Activated CD4-positive, alpha-beta T cell treated with anti-CD3 and anti-CD28 coated beads, Interleukin-2, amount 50 U/mL, for 24 hours (primary cell): Measurements from ENCODE around the gene DLX3.
A peak's percentile ranks its signal among the peaks of the same experiment; 100 is the strongest.
"Not testable (repeated sequence)": the region's sequence is repeated elsewhere in the genome, so short reads cannot be mapped to it uniquely, and the experiment has no call there.

Experiments used
- DNase-seq, 2 donors: peaks; one replicate each; pipeline ENCODE4 v3.0.0-alpha.2; 2020; ENCODE audit warnings: low read depth in 1 of 2, low spot score in 1 of 2

The DLX3 gene

DNA sequence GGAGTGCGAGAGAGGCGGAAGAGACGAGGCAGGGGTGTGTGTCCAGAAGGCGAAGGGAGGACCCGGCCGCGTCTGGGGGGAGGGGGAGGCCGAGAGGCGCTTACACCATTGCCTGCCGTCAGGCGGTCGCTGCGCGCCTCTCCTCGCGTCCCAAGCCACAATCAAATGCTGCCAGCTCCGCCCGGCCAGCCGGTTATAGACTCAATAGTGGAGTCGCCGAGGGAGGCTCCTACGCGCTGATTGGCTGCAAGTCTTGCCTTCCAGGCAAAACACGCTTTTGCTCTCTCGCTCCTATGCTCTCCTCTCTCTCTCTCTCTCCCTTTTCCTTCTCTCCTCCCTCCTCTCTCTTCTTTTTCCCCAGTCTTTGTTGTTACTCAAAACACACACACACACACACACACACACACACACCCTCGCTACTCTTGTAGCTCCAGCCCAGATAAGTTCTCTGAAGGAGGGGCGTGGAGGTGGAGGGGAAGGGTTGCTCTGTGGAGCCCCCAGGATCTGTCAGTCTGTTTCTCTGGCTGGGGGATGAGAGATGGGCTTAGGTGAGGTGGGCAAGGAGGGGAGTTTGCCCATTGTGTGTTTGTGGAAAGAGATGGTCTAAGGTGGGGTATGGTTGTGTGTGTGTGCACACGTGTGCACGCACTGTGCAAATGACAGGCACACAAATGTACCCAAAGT is at the start of gene DLX3:
Gene DLX3, minus strand, starts transcription at position 170 of the 684 bp plus-strand sequence. CDS start 226 bp downstream, outside the sequence.
- DNase-seq: no peak

DNA sequence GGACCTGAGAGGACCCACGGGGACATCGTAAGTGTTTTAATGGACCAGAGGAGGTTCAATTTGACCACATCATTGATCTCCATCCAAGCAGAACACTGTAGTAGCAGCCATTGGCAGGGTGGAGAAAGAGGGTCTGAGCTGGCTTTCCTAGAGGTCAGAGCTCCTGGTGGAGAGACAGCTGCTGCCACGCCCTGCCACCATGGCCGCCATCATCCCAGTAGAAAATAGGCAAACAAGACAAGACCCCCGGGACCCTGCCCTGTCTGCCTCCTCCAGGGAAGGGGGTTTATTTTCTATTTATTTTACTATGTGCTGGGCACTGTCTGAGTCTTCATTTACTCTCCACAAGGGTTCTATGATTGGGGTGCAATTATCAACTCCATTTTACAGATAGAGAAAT is 49.5 kb upstream of the DLX3 start:
- no peak for DNase-seq

DNA sequence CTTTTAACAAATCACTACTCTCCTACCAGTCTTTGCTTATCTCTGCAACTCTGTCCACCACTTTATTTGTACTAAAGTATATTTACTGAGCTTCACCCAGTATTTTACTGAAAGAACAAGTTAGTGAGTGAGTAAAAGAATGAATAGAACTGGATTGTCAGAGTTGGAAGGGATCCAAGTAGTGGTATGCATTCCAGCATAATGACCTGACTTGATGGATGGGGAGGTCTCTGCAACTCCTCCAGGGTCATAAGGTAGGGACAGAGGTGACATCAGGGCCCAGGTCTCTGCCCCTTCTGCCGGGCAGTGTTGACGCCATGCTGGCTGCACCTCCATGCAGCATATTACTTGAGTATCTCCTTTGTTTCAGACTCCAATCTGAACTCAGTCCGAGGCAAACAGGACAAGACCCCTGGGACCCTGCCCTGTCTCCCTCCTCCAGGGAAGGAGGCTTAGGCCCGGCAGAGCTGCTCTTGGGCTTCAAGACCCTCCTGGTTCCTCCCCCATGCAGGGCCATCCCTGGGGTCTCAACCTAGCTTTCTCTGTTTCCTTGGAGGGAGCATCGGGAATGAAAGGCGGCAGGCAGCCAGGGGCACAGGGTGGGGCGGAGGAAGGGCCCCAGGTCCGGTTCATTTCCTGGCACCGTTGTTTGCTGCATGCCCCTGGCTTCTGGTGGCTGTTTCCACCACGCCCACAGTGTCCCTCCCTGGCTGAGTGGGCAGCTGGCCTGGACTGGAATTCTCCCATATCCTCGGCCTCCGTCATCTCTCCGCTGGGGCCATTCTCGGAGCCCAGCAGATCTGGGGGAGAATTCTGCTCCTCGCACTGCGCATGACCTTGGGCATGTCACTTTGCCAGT is 48.5 kb upstream of the DLX3 start:
- DNase-seq: no peak

DNA sequence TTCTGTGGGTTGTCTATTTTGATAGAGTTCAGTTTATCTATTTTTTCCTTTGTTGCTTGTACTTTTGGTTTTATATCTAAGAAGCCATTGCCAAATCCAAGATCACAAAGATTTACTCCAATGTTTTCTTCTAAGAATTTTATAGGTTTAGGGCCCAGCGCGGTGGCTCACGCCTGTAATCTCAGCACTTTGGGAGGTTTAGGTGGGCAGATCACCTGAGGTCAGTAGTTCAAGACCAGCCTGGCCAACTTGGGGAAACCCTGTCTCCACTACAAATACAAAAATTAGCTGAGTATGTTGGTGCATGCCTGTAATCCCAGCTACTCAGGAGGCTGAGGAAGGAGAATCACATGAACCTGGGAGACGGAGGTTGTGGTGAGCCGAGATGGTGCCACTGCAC is 47.2 kb upstream of the DLX3 start:
- DNase-seq: no peak

DNA sequence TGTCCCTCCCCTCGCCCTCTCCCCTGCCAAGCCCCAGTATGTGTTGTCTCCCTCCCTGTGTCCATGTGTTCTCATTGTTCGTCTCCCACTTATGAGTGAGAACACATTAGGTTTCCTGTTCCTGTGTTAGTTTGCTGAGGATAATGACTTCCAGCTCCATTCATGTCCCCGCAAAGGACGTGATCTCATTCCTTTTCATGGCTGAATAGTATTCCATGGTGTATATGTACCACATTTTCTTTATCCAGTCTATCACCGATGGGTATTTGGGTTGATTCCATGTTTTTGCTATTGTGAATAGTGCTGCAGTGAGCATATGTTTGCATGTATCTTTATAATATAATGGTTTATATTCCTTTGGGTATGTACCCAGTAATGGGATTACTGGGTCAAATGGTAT is 45.5 kb upstream of the DLX3 start:
- not testable (repeated sequence) for DNase-seq

DNA sequence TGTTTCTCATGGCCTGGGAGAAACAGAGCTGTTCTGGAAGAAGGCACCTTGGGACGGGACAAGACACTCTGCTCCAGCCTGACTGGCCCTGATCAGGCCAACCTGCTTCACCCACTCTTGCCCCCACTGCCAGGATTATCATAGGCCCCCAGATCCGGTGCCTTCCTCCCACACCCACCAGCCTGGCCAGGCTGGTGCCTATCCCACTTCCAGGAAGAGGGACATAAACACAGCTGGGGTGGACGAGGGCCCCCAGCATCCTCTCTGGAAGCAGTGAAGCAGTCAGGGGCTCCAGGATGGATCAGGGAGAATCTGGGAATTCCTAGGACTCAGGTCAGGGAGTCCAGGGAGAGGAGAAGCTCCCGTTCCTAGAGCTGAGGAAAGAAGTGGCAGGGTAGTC is 44.0 kb upstream of the DLX3 start:
- no peak for DNase-seq

DNA sequence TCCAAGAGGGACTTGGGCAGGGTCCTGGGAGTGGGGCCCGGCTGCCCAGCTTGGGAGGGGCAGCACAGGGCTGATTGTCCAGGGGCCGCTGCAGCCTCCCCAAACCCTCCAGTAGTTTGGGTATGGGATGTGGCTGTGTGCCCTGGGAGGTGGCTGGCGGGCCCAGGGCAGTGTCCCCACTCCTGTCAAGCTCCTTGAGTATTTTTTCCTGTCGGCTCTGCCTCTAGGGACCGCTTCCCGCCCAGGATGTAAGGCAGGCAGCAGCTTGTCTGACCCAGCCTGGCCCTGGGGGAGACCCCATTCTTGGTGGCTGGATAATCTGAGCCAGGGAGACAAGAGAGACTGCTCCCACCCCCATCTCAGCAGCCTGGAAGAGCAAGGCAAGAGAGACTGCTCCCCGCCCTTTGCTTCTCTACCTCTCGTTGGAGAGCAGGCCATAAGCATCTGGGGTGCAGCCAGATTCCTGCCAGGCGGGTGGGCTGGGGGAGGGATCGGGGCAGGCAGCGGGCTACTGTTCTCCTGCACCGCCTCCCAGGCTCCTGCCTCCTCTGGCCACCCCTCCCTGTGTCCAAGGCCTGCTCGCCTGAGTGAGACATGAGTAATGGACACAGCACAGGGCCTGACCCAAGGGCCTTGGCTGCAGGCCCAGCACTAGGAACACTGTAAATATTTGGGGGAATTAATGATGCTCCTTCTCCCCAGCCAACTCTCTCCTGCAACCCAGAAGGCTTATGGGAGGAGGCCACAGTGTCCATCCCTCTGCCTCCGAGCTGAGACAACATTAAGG is 42.5 kb upstream of the DLX3 start:
- no peak for DNase-seq

DNA sequence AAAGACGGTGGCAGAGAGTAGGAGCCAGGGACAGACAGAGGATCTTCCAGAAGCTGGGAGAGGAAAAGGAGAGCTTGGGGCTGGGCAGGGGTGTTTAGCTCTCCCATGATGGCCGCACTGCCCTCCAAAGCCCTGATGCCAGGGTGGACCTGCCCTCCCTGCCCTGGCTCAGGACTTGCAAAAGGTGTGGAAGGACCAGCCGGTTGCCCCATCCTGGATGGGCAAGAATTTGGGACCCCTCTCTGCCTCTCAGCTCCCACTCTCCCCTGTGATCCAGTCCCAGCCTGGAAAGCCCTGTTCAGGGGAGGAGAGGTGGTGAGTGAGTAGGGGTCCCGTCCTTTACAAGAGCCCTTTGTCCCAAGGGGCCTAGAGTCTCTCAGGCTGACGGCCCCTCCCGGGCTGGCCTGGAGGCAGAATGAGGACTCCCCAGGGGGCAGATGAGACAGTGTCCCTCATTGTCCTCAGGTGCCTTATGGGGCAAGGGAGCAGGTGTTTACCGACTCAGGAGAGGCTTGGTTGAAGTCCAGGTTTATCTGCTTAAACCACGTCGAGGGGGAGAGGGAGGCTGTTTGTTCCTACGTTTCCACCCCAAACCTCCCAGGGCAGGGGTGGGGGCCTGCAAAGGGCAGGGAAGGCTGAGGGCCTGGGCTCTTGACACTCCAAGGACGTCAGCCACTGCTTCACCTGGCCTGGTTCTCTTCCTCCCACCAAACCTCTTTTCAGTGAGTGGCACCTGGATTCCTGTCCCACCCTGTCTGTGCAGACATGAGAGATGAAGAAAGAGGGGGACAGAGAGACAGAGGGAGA is 41.6 kb upstream of the DLX3 start:
- no peak for DNase-seq

DNA sequence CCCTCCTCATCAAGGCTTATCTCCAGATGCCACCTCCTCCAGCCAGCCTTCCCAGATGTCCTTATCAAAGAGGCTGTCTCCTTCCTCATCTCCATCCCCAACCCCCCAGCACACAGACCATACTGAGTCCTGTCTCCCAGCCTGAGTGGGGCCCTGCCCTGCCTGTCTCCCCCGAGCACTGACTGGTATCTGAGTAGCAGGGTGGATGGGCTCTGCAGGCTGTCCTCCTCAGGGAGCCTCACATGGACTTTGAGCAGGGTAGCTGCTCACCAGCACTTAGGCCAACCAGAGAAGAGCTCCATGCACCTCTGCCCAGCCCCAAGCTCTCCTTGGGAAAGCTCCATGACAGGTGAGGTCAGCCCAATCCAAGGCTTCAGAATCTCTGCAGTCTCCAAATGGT is 40.9 kb upstream of the DLX3 start:
- DNase-seq: no peak

DNA sequence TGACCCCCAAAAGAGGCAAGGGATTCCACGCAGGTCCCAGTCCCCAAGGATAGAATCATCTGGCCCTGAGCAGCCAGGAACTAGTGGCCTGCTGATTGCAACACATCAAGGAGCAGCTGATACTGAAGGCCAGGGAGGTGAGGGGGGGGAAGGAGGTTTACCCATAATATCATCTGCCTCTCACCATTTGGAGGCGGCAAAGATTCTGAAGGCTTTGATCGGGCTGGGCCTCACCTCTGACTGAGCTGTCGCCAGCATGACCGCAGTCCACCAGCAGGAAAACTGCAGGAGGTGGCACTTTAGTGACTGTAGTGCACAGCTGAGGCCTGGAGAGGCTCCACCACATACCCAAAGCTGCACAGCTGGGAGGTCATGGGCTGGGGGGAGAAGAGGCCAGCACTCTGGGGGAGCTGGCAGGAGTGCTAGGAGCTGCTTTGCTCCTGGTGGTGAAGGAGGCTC is 40.4 kb upstream of the DLX3 start:
- DNase-seq: no peak

DNA sequence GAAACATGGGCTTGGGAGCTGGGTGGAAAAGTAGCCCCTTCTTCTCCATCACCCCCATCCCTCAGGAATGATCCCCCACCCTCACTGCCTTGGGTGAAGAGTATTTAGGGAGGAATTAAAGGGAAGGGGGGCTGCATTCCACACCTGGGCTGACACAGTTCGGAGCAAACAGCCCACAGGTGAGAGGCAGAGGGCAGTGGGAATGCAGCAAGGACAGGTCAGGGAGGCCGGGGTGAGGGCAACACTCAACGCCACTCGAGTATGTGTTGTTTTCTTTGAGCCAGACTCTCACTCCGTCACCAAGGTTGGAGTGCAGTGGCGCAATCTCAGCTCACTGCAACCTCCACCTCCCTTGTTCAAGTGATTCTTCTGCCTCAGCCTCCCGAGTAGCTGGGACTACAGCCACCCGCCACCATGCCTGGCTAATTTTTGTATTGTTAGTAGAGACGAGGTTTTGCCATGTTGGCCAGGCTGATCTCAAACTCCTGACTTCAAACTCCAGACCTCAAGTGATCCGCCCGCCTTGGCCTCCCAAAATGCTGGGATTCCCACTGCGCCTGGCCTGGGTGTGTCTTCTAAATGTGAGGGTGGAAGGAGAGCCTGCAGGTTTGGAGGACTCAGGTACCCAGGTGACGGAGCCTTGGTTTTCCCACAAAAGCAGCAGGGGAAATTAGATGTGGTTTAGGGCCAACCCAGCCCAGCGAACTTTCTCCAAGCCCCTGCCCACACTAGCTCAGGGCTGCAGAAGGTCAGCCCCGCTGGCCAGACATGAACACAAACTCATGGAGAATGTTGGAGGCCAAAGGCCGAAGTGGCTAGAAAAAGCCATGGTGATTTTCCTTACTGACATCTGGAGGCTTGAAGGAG is 39.7 kb upstream of the DLX3 start:
- no peak for DNase-seq

DNA sequence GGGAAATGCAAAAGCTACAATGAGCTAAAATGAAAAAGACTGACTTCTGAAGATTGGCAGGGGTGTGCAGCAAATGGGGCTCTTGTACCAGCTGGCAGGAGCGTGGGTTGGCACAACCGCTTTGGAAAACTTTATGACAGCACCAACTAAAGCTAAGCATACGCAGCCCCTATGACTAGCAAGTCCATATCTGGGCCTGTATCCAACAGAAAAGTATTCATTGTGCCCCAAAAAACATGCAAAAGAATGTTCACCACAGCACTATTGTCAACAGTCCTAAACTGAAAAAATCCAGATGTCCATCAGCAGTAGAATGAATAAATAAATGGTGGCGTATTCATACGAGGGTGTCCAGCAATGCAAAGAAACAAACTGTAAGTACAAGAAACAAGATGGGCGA is 38.3 kb upstream of the DLX3 start:
- DNase-seq: no peak

DNA sequence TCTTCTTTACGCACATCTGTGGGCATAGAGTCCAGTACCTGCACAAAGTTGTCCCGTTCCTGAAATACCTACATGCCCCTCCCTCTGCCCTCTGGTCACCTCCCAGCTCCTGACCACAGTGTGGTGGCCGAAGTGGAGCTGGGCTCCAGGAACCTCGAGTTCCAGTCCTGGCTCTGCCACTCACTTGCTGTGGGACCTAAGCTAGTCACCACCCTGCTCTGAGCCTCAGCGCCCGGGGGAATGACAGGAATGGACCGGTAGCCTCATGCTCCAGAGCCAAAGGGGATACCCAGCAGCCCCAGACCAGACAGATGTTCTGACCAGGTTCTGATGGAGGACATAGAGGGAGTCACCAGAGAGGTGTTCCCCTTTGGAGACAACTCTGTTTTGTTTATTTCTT is 34.2 kb upstream of the DLX3 start:
- no peak for DNase-seq

DNA sequence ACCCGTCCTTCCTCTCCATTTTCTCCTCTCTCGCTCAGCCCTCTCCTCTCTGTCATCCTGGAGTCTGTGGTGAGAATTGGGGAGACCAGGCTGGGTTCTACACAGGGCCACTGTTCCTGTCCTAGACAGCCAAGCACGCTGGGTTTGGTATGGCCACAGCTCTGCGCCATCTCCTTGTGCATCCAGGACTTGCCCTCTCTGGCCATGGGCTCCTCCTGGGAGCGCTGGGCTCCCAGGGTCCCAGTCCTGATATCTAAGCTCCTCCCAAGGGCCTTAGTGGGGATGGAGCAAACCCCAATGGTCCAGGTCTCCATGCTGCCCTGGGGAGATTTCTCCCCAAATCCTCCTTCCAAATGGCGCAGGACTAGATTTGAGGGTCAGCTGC is 33.7 kb upstream of the DLX3 start:
- DNase-seq: no peak

DNA sequence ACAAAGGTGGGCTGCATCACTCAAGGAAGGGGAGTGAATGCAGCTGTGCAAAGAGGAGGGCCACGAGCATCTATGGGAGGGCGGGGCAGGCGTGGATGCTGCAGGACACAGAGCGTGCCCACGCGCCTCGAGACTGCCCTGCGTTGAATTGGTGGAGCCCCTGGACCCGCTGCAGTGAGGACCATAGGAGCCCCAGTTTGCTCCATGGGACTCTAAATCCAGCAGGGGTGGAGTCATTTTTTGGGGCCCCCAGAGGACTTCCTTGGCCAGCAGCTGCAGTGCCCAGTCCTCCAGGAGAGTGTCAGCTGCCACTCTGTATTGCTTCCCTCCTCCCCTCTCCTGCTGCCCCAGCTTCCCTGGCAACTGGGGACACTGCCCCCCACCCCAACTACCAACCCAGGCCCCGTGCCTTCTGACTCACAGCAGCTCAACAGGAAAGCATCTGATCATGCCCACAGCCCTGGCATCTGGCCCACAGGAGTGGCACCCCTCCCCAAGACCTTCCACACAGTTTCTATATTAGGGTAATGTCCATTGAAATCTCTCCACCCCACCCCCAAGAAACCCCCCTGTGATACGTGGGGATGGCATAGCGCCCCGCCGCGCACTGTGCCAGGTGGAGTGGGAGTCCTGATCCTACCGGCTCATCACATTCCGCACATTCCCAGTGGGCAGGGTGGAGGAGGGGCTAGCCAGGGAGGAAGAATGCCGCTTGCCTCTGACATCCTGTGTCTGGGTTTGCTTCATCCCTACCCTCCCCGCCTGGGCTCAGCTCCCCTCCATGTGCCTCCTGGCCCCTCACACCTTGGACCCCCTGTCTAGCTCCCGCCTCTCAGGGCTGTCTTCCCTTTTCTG is 33.1 kb upstream of the DLX3 start:
- no peak for DNase-seq

DNA sequence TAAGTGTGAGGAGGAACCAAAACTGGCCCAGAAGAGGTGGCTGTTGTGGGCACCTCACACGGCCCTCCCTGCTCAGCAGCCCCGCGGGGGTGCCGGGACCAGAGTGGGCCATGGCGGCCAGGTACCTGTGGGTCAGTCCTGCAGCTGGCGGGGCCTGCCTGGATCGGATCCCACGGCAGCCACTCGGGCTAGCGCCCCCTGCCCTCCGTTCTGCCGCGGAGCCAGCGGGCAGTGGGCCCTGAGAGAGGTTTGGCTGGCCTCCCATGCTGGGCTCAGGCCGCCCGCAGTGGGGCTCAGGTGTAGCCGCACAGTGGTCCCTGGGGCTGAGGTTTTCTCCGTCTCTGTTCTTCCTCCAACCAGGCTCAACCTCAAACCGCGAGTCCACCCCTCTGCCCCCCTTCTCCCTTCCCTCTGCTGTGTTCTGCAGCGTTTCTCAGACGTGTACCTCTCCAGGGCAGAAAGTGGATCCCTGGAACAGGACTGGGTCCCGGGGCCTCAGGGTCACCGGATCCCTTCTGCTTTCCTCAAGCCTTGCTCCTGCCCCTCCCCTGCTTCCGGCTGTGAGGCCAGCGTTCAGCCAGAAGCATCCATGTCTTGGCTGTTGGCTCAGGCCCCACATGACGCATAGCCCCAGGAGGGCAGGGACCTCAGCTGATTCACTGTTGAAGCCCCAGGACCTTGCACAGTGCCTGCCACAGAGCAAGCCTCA is 32.3 kb upstream of the DLX3 start:
- DNase-seq: no peak

DNA sequence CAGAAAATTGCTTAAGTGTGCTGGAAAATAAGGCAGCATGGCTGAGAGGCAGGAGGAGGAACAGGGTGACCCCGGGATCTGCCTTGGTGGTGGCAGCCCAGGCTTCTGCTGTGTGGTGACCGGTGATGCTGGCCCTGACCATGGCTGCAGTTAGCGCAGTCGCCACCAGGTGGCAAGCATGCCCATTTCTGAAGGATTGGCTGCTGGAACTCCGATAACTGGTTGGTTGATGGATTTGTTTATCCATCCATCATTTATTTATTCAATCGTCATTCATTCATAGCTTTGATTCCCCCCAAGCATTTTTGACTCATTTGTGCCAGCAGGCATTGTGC is 31.8 kb upstream of the DLX3 start:
- peak; percentile 69 to 74 for DNase-seq

DNA sequence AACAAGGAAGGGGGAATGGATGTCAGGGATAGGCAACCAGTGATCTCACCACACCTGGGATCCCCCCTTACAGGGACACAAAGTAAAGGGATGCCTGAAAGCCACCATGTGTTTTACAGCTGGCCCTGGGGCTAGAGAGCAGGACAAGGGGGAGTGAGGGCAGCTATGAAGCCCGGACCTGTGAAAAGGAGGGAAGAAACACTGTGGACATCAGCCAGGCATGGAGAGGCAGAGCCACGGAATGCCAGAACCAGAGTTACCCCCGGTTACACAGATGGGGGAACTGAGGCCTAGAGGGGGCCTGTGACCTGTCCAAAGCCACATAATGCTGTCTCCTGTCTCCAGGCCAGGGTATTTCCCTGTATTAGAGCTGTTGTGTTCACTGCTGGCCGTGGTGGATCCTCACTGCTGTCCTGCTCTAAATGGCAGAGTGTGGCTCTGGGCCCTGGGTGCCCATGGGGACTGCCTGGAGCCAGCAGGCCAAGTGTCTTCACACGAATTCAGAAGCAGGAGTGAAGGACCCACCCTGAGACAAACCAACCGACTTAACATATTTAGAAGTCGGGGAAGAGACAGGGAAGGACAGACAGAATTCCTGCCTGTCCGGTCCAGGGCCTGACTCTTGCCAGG is 31.1 kb upstream of the DLX3 start:
- no peak for DNase-seq
